GM19463 (cell line): ENCODE measurements around the gene DCLK1.
"Not testable (repeated sequence)": the region's sequence is repeated elsewhere in the genome, so short reads cannot be mapped to it uniquely, and the experiment has no call there.

Experiments
- ATAC-seq: cut with Tn5 transposase; IDR thresholded peaks from one replicate; pipeline ENCODE4 v1.9.1; 2021; ENCODE audit warnings: mild to moderate bottlenecking, moderate library complexity; ENCODE audit not compliant: unreplicated experiment

DCLK1 gene

GRCh38 chr13:36088001-36088400 lies 43.2 kb downstream of the DCLK1 start:
- no peak for ATAC-seq

DNA sequence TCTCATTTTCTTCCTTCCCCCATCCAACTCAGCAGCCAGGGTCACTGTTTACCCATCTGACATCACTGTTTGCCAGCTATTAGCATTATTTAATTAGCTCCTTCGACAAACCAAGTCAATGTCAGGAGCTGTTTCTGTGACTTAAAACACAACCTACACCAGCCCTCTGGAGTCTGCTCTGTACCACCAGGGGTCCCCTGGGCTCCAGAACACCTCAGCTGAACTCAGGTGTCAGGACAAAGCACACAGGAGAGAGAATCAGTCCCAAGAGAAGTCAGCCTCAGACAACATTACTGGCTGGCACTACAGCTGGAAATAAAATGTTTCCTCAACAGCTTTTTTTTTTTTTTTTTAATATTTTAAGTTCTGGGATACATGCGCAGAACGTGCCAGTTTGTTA lies 45.1 kb downstream of the DCLK1 start:
- ATAC-seq, result no peak

GRCh38 chr13:36084131-36084530 lies 47.1 kb downstream of the DCLK1 start:
- ATAC-seq, result no peak

DNA sequence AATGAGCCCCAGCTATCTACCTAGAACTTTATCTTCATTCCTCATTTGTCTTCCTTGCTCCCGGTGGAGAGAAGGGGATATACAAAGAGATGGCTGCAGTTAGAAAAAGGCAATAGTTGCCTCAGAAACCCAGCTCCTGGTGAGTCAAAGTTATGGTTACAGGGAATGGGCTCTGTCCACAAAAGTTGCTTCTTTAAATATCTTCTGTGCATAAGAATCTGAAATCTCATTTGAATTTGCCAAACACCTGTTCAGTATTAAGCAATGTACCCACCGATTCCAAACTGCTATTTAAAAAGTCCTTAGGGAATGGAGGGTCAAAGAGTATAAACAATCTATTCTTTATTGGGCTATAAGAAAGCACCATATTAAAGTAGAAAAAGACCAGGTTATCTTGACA lies 48.4 kb downstream of the DCLK1 start:
- ATAC-seq, result no peak

GRCh38 chr13:36082396-36082795 lies 48.8 kb downstream of the DCLK1 start:
- no peak for ATAC-seq

- ATAC-seq, result no peak
Measured at GRCh38 chr13:36076211-36076610, 55.0 kb downstream of the DCLK1 start.

DNA sequence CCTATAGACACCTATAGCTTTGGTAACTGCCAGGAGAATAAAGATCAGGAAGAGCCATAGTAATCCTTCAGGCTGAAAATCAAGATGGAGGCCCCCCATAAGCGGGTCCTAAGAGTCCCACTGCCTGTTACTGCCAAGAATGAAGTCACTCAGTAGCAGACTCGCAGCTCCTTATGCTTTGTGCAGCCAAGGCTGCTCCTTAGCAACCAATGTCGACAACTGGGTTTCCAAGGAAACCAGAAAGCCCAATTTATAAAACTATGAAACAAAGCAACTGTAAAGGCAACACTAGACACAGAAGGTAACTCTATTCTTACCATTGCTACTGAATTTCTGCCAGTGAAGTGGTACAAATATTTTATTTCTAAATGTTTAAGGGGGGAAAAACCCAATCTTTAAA lies 56.5 kb downstream of the DCLK1 start:
- no peak for ATAC-seq

DNA sequence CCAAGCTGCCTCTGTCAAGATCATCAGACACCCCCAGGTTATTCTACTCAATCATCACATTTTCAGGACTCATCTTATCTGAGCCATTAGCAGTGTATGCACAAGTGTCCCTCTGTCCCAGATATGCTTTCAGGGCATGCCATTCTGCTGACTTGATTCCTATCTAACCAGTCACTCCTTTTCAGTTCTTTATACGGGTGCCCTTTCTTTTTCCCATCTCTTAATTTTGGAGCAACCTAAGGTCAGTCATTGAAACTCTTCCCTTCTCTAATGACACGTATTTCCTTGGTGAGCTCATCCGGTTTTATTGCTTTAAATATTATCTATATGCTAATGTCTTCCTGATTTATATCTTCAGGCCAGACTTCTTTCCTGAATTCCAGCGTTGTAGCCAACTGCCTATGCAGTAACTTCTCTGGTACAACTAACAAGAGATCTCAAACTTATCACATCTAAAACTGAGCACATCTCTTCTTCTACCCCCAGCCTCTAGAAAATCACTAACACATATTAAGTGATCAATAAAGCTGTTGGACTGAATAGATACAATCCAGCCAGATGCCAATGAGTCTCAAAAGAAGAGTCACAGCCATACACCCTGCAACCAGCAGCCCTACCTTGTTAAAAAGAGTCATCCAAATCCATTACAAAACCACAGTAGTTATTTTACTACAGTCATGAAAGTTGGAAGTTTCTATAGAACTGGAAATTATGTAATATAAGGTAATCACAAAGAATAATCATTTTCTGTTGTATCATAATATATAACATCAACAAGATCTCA lies 58.8 kb downstream of the DCLK1 start:
- no peak for ATAC-seq

- ATAC-seq, result not testable (repeated sequence)
Measured at GRCh38 chr13:36070504-36071192, 60.5 kb downstream of the DCLK1 start.

GRCh38 chr13:36069881-36070366 lies 61.3 kb downstream of the DCLK1 start:
- ATAC-seq, result no peak

DNA sequence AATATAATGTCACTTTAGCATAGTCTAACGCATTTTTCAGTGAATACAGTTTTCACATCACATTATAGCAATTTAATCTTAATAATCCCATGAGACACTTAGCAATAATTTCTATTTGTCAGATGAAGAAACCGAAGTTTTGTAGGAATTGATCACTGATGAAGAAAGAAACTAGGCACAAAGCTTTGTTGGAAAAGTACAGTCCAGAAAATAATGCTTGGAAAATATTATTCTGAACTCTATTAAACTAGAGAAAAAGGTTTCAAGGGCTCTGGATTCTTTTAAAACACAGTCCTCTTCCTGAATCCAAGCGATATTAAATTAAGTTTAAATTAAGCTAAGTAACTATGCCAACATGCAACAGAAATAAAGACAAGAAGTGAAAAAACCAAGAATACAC lies 62.2 kb downstream of the DCLK1 start:
- ATAC-seq, result no peak

DNA sequence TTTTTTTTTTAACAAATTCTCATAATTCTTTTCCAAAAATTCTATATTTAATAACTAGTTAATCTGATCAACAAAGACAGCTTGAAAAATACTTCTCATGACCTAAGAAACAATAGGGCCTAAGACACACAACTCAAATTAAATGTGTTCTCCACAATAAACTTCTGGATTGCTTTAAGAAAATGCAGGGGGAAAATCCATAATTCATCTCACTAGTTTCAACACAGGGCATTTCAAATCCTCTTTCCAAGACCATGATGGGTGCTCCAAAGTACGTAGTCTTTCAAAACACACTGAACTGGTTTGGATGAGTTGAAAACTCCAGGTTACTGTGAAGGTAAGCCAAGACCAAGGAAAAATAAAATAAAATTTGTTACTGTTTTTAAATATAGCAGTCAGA lies 62.6 kb downstream of the DCLK1 start:
- ATAC-seq, result no peak

- ATAC-seq, result no peak
Measured at GRCh38 chr13:36067746-36068381, 63.3 kb downstream of the DCLK1 start.

GRCh38 chr13:36062249-36062648 lies 68.9 kb downstream of the DCLK1 start:
- ATAC-seq, result no peak

GRCh38 chr13:36061621-36062020 lies 69.6 kb downstream of the DCLK1 start:
- no peak for ATAC-seq

GRCh38 chr13:36061054-36061453 lies 70.1 kb downstream of the DCLK1 start:
- no peak for ATAC-seq

DNA sequence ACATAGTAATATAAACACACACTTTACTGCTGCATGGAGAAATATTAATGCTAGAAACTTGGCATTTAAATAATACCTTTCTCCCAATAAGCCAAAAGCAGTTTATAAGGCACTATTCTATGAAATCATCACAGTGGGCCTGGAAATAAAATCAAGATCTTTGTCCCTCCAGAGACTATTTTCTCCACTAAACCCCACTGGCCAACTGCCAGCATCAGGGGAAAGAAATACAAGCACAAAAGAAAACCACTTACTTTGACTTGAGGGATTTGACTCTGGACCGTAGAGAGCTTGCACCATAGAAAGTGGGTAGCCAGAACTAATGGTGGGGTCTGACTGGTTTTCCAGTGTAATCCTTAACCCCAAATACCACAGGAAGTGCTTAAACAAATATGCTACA lies 71.9 kb downstream of the DCLK1 start:
- ATAC-seq, result no peak

DNA sequence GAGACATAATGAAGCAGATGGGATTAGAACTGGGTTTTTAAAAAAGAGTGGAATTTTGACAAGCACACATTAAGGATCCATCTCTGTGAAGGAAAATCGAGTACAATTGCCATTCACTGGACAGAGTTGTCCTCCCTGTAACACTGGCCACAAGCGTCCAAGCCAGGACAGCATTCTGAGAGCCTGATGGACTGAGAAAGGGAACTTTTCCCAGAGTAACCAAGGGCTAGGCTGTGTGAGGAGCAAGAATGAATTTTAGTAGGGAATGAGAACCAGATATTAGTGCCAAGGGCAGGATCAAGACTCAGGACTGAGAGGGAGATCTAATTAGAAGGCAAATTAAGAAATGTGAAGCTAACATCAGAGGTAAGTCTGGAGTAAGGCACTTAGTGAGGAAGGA lies 73.1 kb downstream of the DCLK1 start:
- no peak for ATAC-seq

- no peak for ATAC-seq
Measured at GRCh38 chr13:36057547-36057946, 73.6 kb downstream of the DCLK1 start.

- no peak for ATAC-seq
Measured at GRCh38 chr13:36057041-36057440, 74.1 kb downstream of the DCLK1 start.

GRCh38 chr13:36055366-36055765 lies 75.8 kb downstream of the DCLK1 start:
- ATAC-seq, result no peak

- no peak for ATAC-seq
Measured at GRCh38 chr13:36054041-36054440, 77.1 kb downstream of the DCLK1 start.
